ENCODE results near the gene COL23A1. TPM values are rescaled to one million over a fixed set of nuclear protein-coding genes. Genes with fewer than 3 reads are reported as not detected.

COL23A1 gene
- total RNA-seq, 1 experiment from 2014 or later: not detected

DNA sequence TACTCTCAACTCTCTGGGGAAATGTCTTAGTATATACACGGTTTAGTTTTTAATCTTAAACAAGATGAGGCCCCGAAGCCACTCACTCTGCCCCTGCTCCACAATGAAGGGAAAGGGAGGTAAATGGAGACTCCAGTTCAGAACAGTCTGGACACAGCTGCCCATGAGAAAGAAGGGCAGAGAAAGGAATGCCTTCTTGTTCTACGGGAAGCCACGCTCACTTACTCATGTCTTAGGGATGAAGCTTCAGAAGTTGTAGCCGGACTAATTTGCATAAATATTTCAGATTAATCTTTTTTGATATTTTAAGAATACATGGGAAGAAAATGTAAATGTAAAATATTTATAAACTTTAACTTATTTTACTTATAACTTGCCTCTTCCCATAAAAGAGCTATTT lies 94.0 kb downstream of the COL23A1 start:
- no peaks in the 10 kb centered on the region for H3K9me3 ChIP-seq (ENCODE audit: low read depth, low read length, poor library complexity, severe bottlenecking)
- ChIA-PET POLR2A (ENCODE audit: low non-redundant PET) (no interaction called here), CTCF (interaction anchor here (1.0 kb wide), 1 partner anchor 35 kb away, joined by 3 read pairs; no protein-coding TSS in a partner anchor)
- no peak for DNase-seq (ENCODE audit: low spot score)
- H3K27me3 ChIP-seq (replicated peaks; ENCODE audit: insufficient read depth, low read depth, low read length, poor library complexity): no peaks in the 10 kb centered on the region
- BruUV-seq (replicated peaks): no TSS peak
- H3K27ac ChIP-seq (ENCODE audit: low read depth, low read length, poor library complexity, severe bottlenecking): no peak overlapping the region
- no peak for TF ChIP-seq CTCF (conservative IDR thresholded peaks at IDR 0.05; ENCODE audit: low read depth, low read length)
- TF ChIP-seq EZH2 (IDR thresholded peaks at IDR 0.05; ENCODE audit: borderline replicate concordance, low read depth, low read length, poor library complexity, severe bottlenecking): no peak
- no peaks in the 10 kb centered on the region for H3K36me3 ChIP-seq (ENCODE audit: insufficient read depth, low read length, poor library complexity, severe bottlenecking)
- intact Hi-C loops (cut with micrococcal nuclease; ENCODE audit: unreplicated experiment): no loop called here
- H3K4me1 ChIP-seq (ENCODE audit: insufficient read depth, low read length, poor library complexity, severe bottlenecking): no peaks in the 10 kb centered on the region
- no peak overlapping the region for H3K4me3 ChIP-seq (ENCODE audit: low read depth, low read length, poor library complexity, severe bottlenecking)

DNA sequence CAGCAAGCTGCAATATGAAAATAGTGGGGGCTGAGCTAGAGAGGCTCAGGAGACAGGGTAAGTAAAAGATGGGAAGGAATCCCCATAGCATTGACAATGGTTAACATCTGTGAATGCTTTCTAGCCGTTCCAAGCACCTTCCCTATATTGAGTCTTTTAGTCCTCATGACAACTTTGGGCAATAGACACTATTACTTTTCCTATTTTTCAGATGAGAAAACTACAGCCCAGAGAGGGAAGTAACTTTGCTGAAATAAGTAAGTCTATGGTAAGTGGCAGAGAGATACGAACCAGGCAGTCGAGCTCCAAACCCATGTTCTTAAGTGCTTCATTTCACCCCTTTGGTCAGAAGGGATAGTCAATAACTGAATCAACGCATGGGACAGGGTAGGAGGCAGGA lies 94.5 kb downstream of the COL23A1 start:
- ChIA-PET CTCF (no interaction called here), POLR2A (ENCODE audit: low non-redundant PET) (no interaction called here)
- H3K4me1 ChIP-seq (ENCODE audit: insufficient read depth, low read length, poor library complexity, severe bottlenecking): no peaks in the 10 kb centered on the region
- no peaks in the 10 kb centered on the region for H3K27me3 ChIP-seq (replicated peaks; ENCODE audit: insufficient read depth, low read depth, low read length, poor library complexity)
- no peaks in the 10 kb centered on the region for H3K9me3 ChIP-seq (ENCODE audit: low read depth, low read length, poor library complexity, severe bottlenecking)
- no peak overlapping the region for H3K27ac ChIP-seq (ENCODE audit: low read depth, low read length, poor library complexity, severe bottlenecking)
- H3K36me3 ChIP-seq (ENCODE audit: insufficient read depth, low read length, poor library complexity, severe bottlenecking): no peaks in the 10 kb centered on the region
- DNase-seq (ENCODE audit: low spot score): no peak
- TF ChIP-seq EZH2 (IDR thresholded peaks at IDR 0.05; ENCODE audit: borderline replicate concordance, low read depth, low read length, poor library complexity, severe bottlenecking): no peak
- no peak for TF ChIP-seq CTCF (conservative IDR thresholded peaks at IDR 0.05; ENCODE audit: low read depth, low read length)
- no TSS peak for BruUV-seq (replicated peaks)
- no peak overlapping the region for H3K4me3 ChIP-seq (ENCODE audit: low read depth, low read length, poor library complexity, severe bottlenecking)
- intact Hi-C loops (cut with micrococcal nuclease; ENCODE audit: unreplicated experiment): no loop called here

DNA sequence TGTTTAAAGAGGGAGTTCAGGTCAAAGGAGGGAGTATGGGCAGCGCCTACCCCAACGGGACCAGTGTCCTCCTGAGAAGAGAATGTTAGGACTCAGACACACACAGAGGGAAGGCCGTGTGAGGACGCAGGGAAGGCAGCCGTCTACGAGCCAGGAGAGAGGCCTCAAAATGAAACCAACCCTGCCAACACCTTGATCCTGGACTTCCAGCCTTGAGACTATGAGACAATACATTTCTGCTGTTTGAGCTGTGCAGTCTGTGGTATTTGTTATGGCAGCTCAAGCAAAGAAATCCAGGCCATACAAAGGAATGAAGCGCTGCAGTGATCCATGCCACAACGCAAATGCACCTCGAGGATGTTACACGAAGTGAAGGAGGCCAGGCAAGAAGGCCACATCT lies 97.9 kb downstream of the COL23A1 start:
- no peaks in the 10 kb centered on the region for H3K4me1 ChIP-seq (ENCODE audit: insufficient read depth, low read length, poor library complexity, severe bottlenecking)
- no peaks in the 10 kb centered on the region for H3K9me3 ChIP-seq (ENCODE audit: low read depth, low read length, poor library complexity, severe bottlenecking)
- no peak for TF ChIP-seq CTCF (conservative IDR thresholded peaks at IDR 0.05; ENCODE audit: low read depth, low read length)
- no peak for TF ChIP-seq EZH2 (IDR thresholded peaks at IDR 0.05; ENCODE audit: borderline replicate concordance, low read depth, low read length, poor library complexity, severe bottlenecking)
- intact Hi-C loops (cut with micrococcal nuclease; ENCODE audit: unreplicated experiment): no loop called here
- DNase-seq (ENCODE audit: low spot score): no peak
- ChIA-PET POLR2A (ENCODE audit: low non-redundant PET) (no interaction called here), CTCF (no interaction called here)
- H3K36me3 ChIP-seq (ENCODE audit: insufficient read depth, low read length, poor library complexity, severe bottlenecking): no peaks in the 10 kb centered on the region
- no peak overlapping the region for H3K27ac ChIP-seq (ENCODE audit: low read depth, low read length, poor library complexity, severe bottlenecking)
- H3K27me3 ChIP-seq (replicated peaks; ENCODE audit: insufficient read depth, low read depth, low read length, poor library complexity): no peaks in the 10 kb centered on the region
- no TSS peak for BruUV-seq (replicated peaks)
- H3K4me3 ChIP-seq (ENCODE audit: low read depth, low read length, poor library complexity, severe bottlenecking): no peak overlapping the region
